GM06990 (cell line): Measurements from ENCODE around the gene B4GALT1.
"Not testable (repeated sequence)": the region's sequence is repeated elsewhere in the genome, so short reads cannot be mapped to it uniquely, and the experiment has no call there.

ENCODE experiments used
- DNase-seq: peaks from one replicate; pipeline ENCODE4 v3.0.0-alpha.2; 2011; ENCODE audit not compliant: insufficient read length; ENCODE audit errors: extremely low read depth
- H3K27me3 ChIP-seq: replicated peaks from 2 replicates; pipeline ENCODE4 v1.6.0; 2011; ENCODE audit warnings: low read length; ENCODE audit not compliant: control insufficient read depth, insufficient read depth
- H3K36me3 ChIP-seq: 2 replicates; pipeline ENCODE4 v1.5.1; 2011; ENCODE audit warnings: low read length; ENCODE audit not compliant: control insufficient read depth, insufficient read depth
- H3K4me3 ChIP-seq: replicated peaks from 2 replicates; pipeline ENCODE4 v1.5.1; 2011; ENCODE audit warnings: low read depth, mild to moderate bottlenecking, control low read depth, low read length
- CTCF ChIP-seq: IDR thresholded peaks from 2 replicates; pipeline ENCODE4 v1.5.1; 2011; ENCODE audit warnings: low read length, control low read depth, mild to moderate bottlenecking, inconsistent platforms; ENCODE audit not compliant: insufficient read depth, poor library complexity, severe bottlenecking

Gene B4GALT1

GRCh38 chr9:33162721-33163311 lies 4.3 kb downstream of the B4GALT1 start:
- TF ChIP-seq CTCF, result no peak
- H3K4me3 ChIP-seq, result peak overlapping the region; percentile 16; the same call in 1 of the 2 replicates
- DNase-seq, result no peak
- no peaks in the 10 kb centered on the region for H3K27me3 ChIP-seq
- H3K36me3 ChIP-seq, result no peaks in the 10 kb centered on the region

DNA sequence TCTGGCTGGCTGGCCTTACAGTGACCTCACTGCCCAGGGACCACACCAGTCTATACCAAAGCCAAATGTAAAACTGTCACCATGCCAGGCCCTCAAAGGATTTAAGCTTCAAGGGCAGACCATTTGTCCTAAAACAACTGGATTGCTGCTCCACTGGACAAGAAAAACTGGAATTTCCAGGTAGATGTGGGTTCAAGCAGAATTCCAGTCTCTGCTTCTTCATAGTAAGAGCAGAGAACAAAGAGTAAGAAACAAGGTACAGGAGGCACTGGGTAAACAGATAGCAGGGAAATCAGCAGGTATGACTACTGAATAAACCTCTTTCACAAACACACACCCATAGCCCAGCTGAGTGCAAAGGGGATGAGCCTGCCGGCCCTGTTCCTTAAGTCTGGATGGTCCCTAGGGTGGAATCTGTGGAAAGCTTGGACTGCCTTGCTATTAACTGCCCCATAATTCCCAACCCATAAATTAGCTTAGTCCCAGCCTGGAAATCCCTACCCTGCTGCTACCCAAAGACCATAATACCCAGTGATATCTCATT lies 5.5 kb downstream of the B4GALT1 start:
- Histone ChIP-seq H3K36me3 (no peaks in the 10 kb centered on the region), H3K4me3 (peak overlapping the region; percentile 40), H3K27me3 (no peaks in the 10 kb centered on the region)
- TF ChIP-seq CTCF, result no peak
- DNase-seq, result no peak

DNA sequence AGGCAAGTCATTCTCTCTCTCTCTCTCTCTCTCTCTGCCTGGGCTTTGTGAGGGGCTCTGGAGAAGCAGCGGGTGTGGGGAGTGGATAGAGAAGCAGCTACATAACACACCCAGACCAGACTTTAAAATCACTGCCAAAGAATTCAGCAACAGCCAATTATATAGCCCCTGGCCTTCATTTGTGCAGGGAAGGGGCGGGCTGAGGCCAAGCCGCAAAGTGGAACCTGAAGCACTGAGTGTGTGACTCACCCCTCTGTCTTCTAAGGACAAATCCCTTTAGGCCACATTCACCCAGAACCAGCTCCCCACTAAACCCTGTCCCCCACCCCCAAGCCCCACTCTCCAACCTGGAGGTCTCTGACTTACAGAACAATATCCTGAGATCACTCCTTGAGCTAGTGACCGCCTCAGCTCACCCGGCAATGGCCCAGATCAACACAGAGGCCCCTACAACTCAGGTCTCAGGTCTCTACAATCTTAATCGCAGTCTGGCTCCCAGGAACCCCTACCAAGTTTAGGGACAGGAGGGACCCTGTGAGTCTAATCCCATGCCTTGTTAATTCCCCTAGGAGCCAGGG lies 6.0 kb downstream of the B4GALT1 start:
- Histone ChIP-seq H3K4me3 (peak overlapping the region; percentile 40), H3K27me3 (no peaks in the 10 kb centered on the region), H3K36me3 (no peaks in the 10 kb centered on the region)
- DNase-seq, result peak; percentile 49
- no peak for TF ChIP-seq CTCF

GRCh38 chr9:33160446-33160845 lies 6.7 kb downstream of the B4GALT1 start:
- H3K36me3 ChIP-seq, H3K27me3 ChIP-seq, DNase-seq: not testable (repeated sequence)
- H3K4me3 ChIP-seq, result peak overlapping the region; percentile 40

- no peak for TF ChIP-seq CTCF
- H3K4me3 ChIP-seq, result peak overlapping the region; percentile 37; the same call in 1 of the 2 replicates
These were observed 7.4 kb downstream of the B4GALT1 start for GRCh38 chr9:33159777-33160127.

GRCh38 chr9:33158843-33159776 lies 8.0 kb downstream of the B4GALT1 start:
- TF ChIP-seq CTCF, result no peak
- Histone ChIP-seq H3K4me3 (peak overlapping the region; percentile 37), H3K27me3 (no peaks in the 10 kb centered on the region), H3K36me3 (no peaks in the 10 kb centered on the region)
- DNase-seq, result peak; percentile 64

More at GRCh38 chr9:33159777-33160127, 7.4 kb downstream of the B4GALT1 start:
- Histone ChIP-seq H3K36me3 (no peaks in the 10 kb centered on the region), H3K27me3 (no peaks in the 10 kb centered on the region)
- DNase-seq, result peak; percentile 66
